CMK (cell line): ENCODE data around the gene SP110.
"Not testable (repeated sequence)": the region's sequence is repeated elsewhere in the genome, so short reads cannot be mapped to it uniquely, and the experiment has no call there.

ENCODE experiments used
- DNase-seq: peaks from one replicate; pipeline ENCODE4 v3.0.0-alpha.2; 2010; ENCODE audit warnings: low read depth

The SP110 gene

DNA sequence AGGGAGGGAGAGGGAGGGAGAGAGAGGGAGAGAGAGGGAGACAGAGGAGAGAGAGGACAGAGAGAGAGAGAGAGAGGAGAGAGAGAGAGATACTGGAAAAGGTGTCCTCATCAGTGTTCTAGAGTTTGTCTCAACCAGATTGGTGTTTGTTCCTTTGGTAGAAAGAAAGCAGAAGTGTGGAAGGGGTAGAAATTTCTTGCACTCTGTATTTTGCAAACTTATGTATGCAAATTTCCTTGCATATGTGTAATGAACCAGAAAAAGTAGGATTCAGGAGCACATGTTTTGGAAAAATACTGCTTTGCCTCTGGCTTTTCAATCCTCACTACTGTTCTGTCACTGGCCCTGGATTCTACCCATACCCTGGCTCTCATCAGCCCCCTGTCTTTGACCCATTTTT is 4.7 kb upstream of the SP110 start:
- DNase-seq = no peak

GRCh38 chr2:230222829-230223228 is 3.0 kb upstream of the SP110 start:
- not testable (repeated sequence) for DNase-seq

- DNase-seq = no peak
Measured at GRCh38 chr2:230221493-230221892, 1.7 kb upstream of the SP110 start.

- DNase-seq = no peak
Measured at GRCh38 chr2:230220347-230220969, 674 bp upstream of the SP110 start.

GRCh38 chr2:230218421-230218820 is 1.4 kb downstream of the SP110 start:
- DNase-seq = peak; percentile 45

- no peak for DNase-seq
Measured at GRCh38 chr2:230217424-230217823, 2.4 kb downstream of the SP110 start.

DNA sequence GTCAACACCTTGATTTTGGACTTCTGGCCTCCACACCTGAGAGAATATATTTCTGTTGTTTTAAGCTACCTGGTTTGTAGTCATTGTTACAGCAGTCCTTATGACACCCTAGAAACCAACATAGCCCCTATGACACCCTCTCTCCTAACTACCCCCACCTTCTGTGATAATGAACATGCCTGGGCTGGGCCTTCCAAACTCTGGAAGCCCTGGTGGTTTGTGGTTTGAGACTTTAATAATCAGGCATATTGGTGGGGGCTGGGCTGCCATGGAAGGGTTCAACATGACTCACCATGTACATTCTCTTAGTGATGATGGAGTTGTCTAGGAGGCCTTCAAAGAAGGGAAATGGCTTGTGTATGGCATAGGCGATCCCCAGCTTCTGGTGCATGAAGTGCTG is 3.3 kb downstream of the SP110 start:
- DNase-seq = no peak

DNA sequence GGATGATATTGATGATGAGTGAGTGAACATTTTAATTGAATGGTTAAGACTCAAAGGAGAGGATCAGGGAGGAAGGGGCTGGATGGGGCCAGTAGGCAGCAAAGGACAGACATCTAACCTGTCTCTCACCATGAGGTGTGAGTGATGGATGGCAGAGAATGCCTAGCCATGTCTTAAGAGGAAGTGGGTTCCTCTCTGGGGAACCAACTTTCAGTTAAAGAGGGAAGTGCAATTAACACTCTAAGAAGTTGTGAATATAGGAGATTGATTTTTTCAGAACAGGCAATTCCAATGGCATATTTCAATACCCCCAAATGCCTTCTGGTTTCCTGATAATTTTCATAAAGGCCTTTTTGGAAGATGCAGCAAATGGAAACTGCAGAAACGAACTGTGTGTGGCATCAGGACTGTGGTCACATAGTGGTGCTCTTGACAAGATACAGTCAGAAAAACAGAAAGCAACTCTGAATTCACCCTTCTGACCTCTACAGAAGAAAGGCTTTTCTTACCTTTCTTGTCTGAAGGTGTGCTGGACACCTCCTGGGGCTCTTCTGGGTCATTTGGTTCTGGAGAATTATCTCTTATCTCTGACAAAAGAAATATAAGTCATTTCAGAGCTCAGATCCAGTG is 10.2 kb downstream of the SP110 start:
- no peak for DNase-seq

DNA sequence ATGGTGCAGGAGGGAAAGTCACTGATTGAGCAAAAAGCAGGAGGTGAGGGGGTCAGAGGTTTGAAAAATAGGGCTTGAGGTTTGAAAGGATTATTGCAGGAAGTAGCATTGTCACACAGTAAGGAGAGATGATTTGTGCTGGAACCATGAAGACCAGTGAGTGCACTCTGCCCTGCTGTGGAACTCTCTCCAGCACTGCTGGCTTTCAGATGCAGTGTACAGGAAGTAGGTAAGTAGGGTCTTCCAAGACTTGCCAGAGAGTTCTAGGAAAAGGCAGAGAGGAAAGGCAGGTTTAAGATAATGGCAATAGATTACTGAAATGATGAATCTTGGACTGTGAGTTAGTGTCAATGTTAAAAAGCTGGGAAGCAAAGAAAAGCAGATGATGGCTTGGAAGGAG is 11.2 kb downstream of the SP110 start:
- DNase-seq = no peak

- DNase-seq = no peak
Measured at GRCh38 chr2:230205721-230206120, 14.1 kb downstream of the SP110 start.

- DNase-seq = no peak
Measured at GRCh38 chr2:230205034-230205433, 14.8 kb downstream of the SP110 start.

- DNase-seq = no peak
Measured at GRCh38 chr2:230203110-230203676, 16.6 kb downstream of the SP110 start.

GRCh38 chr2:230202430-230203109 is 17.2 kb downstream of the SP110 start:
- no peak for DNase-seq

DNA sequence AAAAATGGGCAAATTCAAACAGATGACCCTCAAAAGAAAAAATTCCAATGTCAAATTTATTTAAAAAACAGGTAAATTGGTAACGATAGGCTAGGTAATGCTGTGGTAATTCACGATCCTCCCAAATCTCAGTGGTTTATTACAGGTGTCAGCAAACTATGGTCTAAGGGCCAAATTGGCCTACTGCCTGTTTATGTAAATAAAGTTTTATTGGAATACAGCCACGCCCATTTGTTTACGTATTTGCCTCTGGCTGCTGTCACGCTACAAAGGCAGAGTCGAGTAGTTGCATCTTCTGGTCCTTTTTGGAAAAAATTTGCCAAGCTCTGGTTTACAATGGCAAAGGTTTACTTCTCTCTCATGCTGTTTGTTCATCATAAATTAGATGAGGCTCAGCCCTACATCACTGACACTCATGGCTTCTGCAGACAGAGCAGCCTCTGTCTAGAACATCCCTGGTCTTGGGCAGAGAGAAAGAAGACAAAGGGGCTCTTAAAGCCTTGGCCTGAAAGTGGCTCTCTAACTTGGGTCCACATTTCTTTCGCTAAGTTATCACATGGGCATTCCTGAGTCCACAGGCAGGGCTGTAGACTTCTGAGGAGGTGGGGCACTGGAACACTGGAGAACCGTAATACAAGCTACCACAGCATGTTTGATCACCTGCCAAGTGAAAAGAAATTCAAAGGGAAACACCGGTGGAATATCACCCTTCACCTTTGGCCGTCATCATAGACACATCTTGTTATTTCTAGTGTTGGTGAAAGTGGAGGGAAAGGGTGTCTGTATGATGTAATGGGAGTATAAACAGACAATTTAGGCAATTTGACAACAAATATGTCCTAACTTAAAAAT is 34.8 kb downstream of the SP110 start:
- no peak for DNase-seq

- DNase-seq = no peak
Measured at GRCh38 chr2:230181195-230181594, 38.6 kb downstream of the SP110 start.

GRCh38 chr2:230179907-230180306 is 39.9 kb downstream of the SP110 start:
- no peak for DNase-seq

GRCh38 chr2:230178546-230179485 is 41.0 kb downstream of the SP110 start:
- no peak for DNase-seq

DNA sequence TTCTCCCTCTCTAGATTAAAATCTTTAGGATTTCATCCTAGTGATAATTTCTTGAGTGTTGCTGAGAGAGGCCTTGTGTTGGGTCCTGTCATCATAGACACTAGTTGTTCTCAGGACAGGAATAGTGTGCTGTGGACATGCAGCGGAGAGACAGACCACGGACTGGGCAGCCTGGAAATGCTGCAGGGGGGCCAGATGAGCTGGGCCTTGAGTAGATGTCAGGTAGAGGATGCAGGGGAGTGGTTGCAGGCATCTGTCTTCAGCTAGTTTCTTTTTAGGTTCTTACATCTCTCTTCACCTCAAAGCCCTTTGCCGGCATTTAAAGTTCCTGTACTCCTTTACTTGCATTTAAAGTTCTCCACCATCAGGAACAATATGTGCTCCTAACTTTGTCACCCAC is 42.8 kb downstream of the SP110 start:
- no peak for DNase-seq

DNA sequence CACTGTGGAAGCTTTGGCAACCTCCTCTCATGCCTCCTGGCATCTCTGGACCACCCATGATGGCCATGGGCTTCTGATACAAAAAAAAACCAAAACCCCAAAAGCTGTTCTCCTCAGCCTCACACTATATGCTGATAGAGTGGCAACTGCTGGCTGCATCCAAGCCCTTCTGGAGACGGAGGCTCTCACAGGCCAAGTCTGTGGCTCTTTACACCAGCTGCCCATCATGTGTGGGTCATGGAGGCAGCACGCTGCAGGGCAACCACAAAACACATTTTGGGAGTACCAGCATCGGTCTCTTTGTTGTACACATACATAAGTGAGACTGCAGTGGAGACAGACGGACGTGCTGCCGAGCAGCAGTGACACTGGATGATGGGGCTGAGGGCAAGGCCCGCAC is 45.3 kb downstream of the SP110 start:
- DNase-seq = no peak

- no peak for DNase-seq
Measured at GRCh38 chr2:230172852-230173251, 46.9 kb downstream of the SP110 start.

DNA sequence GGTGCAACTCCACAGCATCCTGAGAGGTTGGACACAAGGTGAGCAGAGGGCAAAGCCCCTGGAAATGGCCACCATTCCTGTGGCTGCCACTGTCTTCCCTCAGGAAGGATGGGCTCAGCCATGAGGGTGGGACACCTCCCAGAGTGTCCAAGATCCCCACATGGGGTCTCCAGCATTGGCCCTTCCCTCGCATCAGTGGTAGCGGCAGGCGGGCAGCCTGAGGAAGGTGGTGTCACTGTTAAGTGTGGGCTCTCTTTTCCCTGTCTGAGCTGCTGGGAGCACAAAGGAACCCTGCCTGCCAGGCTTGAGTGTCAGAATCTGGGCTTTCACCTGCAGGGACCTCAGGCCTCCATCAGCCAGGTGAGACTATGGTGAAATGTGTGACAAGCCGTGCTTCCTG is 47.6 kb downstream of the SP110 start:
- DNase-seq = no peak
